NB4 (cell line): Measurements from ENCODE around the gene MANSC4.

Experiments used
- POLR2A ChIP-seq: IDR thresholded peaks from 2 replicates; pipeline ENCODE4 v1.6.1; 2011; ENCODE audit warnings: mild to moderate bottlenecking; ENCODE audit not compliant: insufficient read length; ENCODE audit errors: extremely low read depth
- TF ChIP-seq, protein P1 (sequence below): IDR thresholded peaks from one replicate; pipeline ENCODE4 v1.5.1; 2012; ENCODE audit warnings: low read depth, low read length

DNA sequence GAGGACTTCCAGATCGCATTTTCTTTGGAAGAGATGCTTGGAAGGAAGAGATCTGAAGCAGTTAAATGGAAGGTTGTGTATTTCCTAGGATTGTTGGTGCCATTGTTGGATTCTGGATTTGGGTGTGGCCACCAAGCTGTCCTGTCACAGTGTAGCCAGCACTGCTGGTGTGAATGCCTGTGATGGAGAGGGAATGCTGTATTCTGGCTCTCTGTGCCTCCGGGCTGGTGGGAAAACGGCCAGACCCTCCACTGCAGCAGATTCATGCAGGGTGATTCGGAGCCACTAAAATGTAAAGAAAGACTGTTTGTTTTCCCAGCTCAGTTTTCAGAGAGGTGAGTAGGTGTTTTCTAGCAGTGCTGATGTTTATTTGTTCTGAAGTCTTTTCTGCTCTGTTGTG, 30.7 kb upstream of the MANSC4 start:
- no peak for TF ChIP-seq POLR2A
- TF ChIP-seq, protein P1, sequence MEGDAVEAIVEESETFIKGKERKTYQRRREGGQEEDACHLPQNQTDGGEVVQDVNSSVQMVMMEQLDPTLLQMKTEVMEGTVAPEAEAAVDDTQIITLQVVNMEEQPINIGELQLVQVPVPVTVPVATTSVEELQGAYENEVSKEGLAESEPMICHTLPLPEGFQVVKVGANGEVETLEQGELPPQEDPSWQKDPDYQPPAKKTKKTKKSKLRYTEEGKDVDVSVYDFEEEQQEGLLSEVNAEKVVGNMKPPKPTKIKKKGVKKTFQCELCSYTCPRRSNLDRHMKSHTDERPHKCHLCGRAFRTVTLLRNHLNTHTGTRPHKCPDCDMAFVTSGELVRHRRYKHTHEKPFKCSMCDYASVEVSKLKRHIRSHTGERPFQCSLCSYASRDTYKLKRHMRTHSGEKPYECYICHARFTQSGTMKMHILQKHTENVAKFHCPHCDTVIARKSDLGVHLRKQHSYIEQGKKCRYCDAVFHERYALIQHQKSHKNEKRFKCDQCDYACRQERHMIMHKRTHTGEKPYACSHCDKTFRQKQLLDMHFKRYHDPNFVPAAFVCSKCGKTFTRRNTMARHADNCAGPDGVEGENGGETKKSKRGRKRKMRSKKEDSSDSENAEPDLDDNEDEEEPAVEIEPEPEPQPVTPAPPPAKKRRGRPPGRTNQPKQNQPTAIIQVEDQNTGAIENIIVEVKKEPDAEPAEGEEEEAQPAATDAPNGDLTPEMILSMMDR: no peak
